Measurements from ENCODE around the gene COL23A1.
A peak's percentile ranks its signal among the peaks of the same experiment; 100 is the strongest.

The COL23A1 gene

DNA sequence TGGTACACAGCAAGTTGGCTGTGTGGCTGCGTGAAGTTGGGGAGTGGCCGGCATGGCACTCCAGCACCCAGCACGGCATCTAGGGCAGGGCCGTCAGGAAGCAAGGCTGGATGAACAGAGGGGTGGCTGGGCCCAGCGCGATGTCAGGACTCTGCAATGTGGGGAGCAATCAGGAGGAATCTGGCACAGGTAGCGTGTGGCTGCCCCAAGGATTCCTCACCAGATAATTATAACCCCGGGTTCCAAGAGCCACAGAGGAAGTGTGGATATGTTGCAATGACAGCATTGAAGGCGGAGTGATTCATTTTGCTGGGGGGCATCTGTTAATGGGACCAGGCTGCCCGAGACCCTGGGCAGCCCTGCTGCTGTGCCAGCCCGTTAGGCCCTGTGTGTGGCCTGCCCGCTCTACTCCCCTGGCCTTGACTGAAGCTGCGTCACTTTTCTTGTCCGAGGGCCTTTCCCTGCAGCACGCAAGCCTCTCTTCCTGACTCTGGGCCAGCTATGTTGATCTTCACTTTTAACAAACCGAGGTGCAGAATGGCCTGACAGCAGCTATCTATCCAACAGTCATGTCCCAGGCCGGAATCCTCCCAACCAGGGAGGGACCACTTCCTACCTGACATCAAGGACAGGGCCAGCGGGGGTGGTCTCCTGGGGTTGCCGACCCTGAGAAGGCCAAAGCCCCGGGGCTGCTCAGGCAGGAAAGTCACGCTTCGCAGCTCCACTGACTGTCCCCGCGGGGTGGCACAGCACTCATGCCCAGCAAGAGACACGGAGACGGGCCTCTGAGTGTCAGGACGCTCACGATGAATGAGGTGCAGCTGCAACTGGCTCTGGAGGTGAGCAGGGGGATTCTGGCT lies 239.6 kb downstream of the COL23A1 start:
- DNase-seq = no peak

DNA sequence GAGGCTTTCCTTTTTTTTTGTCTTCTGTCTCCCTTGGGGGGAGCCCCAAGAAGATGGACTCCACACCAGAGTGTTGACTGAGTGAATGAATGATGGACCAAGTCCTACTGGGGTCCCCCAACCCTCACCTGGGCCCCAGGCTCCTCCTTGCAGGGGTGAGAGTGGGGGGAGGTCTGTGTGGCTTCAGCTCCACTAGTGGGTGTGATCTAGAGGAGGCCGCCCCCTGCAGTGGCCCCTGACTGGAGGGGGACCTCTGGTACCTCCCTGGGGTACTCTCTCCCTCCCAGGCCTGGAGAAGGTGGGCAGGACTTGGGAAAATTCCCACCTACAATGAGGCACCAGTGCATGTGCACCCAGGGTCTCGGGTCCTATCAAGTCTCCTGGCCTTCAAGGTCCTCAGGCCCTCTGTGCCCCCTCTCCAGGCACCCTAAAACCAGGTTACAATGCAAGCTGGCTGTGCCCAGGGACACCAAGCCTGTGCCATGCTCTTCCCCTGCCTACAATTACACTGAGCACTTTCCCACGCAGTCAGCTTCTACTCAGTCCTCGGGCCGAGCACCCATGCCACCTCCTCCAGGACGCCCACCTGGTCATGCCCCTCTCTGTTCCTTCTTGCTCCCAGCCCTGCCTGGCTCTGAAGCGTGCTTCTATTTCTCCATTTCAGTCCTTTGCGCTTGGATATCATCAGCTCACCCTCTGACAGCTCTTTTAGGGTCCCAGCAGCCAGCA lies 240.4 kb downstream of the COL23A1 start:
- DNase-seq = no peak

DNA sequence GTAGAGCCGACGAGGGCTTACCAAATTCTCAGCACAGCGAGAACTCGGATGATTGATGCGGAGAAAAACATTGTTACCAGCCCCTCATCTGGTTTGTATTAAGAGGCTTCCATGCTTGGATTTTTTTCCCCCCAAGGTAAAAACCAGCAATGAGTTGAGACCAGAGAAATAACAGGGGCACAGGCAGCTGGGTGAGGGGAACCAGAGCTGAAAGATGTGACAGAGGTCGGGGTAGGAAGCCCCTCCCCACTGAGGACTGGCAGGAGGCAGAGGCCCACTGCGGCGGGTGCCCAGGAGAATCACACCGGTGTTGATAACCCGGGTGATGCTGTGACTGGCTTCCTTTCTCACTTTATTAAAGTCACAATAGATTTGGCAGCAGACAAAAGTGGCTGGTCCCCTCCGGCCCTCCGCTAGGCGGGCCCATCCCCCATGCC lies 241.1 kb downstream of the COL23A1 start:
- peak; percentile 67 for DNase-seq

- no peak for DNase-seq
Observed at GRCh38 chr5:178348356-178349074, 241.7 kb downstream of the COL23A1 start.

- DNase-seq = no peak
Observed at GRCh38 chr5:178347956-178348355, 242.2 kb downstream of the COL23A1 start.

DNA sequence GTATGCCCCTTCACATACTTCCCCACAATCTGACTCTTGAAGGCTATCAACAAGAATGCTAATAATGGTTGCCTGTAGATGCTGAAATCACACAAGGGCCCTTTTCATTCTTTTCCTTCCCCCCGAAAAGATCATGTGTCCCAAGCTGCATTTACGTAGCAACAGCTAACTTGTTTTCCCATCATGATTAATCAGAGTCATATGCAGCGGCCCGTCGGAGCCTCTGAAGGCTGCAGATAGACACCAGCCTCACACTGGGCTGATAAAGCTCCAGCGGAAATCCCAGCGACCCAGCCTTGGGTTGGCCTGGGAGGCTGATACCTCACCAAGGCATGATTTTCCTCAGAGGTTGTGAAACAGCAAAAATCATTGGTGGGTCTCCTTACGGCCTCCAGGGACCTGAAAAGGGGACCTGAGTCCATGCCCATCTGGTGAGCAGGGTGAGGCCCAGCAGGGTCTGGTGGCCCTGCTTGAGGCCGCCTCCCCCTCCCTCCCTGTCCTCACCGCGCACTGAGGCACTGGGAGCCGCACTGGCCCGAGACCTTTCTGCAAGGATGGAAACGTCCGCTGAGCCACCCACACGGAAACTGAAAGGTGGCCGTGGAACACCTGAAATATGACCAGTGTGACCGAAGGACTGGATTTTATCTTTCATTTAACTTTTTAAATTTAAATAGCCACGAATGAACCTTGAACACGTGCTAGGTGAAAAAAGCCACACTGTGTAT lies 243.4 kb downstream of the COL23A1 start:
- no peak for DNase-seq

DNA sequence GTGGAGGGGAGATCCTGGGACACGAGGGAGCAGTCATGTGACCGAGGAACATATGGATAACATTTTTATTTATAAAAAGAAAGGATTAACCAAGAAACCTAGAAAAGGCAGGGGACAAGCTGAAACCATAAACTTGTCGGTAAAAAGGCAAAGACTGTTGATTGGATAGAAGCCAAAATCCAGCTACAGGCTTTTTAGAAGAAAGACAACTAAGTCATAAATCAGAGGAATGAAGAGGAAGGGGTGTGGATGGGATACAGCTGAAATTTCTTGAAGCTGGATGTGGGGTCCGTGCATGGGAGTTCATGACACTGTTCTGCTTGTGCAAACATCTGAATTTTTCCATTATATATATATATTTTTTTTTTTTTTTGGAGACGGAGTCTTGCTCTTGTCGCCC lies 246.9 kb downstream of the COL23A1 start:
- DNase-seq = no peak

- no peak for DNase-seq
Observed at GRCh38 chr5:178341851-178342140, 248.4 kb downstream of the COL23A1 start.

GRCh38 chr5:178341091-178341850 lies 248.9 kb downstream of the COL23A1 start:
- DNase-seq = no peak

DNA sequence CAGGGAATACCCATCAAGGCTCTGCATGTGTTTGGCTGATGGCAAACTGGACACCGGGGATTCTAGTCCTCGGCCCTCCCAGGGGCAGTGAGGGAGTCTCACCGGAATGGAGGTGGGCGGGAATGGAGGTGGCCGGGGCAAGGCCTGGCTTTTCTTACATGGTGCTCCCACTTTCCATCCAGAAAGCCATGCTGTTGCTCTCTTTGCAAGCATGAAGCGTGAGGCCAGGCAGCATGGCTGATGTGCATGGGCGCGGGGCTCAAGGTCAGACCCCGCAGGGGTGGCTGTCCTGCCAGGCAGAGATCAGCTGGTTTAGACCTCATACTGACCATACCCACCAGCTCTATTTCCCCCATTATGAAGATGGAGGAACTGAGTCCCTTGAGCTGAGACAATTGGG lies 249.6 kb downstream of the COL23A1 start:
- DNase-seq = no peak

DNA sequence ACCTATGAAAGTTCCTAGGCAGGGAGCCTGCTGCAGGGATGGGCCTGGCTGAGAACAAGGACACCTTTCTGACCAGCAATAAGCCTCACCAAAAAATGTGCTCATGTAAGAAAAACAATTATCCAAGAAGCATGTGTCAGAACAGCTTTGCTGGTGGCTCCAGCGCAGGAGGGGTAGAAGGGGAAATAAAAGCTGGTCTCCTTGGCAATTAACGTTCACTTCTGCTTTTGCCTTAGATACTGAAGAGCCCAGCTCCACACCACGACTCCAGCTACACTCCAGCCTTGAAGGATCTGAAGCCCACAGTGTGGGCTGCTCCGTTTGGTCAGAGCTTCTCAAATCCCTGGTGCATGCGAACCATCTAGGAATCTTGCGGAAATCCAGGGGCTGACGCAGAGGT lies 250.0 kb downstream of the COL23A1 start:
- DNase-seq = no peak

GRCh38 chr5:178339272-178339671 lies 250.9 kb downstream of the COL23A1 start:
- DNase-seq = no peak

DNA sequence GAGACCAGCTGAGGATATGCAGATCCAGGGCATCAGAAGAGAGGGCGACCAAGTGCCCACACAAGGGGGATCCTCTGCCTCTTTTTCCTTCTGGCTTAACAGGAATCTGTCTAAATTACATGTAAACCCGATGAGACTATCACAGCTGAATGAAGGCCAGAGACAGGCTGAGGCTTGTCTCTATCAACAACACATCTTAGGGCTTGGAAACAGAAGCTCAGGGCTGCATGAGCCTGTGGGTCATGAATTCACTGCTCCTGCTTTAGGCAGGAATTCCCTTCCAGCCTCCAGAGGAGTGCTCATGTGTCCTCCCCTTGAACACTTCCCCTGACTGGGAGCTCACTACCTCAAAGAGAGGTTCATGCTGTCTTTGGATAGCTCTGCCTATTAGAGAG lies 251.4 kb downstream of the COL23A1 start:
- DNase-seq = no peak

DNA sequence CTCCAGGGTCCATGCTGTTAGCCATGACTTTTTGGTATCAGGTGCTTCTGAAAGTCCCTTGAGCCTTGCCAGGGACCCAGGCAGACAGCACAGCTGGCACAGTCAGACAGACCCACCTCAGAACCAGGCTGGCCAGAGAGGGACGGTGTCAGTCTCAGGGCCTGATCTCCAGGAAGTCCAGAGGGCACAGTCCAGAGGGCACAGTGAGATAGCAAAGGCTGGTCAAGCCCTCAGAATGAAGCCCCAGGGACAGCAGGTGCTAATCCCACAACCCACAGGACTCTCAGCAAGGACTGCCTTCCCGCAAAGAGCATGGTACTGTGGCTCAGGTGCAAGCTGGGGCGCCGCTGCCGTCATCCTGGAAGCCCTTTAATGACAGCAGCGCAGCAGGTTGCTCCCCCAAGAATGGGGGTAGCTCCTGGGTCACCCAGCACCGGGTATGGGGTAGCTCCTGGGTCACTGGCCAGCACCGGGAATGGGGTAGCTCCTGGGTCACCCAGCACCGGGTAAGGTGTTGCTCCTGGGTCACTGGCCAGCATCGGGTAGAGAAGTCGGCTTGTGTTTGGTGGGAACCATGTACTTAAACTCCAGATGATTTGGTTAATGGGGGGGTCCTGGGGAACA lies 252.0 kb downstream of the COL23A1 start:
- no peak for DNase-seq

DNA sequence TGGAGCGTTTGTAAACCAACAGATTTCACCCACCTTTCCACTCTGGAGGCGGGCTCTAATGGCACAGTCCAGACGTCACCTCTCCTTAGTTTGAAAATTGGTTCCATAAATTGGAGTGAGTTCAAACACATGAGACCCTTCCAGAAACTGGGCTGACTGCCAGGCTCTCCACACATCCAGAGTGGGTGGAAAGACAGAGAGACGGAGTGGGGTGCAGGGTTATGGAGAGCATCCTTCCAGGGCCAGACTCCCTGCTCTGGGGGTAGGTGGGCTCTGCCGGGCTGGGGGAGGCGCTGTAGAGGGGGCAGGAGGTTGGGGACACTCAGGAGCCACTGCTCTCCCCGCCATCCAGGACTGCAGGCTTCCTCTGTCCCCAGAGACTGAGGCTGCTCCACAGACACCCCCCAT lies 252.9 kb downstream of the COL23A1 start:
- DNase-seq = no peak

DNA sequence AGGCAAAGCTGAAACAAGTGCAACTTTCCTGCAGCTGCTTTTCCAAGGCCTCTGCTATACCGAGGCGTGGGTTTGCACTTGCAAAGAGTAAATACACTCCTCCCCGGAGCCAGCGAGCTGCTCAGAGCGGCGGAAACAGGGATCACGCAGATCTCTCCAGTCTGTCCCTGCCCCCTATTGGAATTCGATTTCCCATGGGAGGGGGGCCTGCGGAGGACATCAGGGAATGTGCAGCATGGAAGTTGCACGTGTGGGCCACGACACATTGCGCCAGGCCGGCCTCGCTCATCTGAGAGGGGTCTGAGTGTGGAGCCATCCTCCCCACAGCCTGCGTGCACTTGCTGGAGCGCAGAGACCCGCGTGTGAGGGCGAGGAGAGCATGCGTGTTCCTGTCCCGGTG lies 253.3 kb downstream of the COL23A1 start:
- no peak for DNase-seq

GRCh38 chr5:178335302-178336030 lies 254.7 kb downstream of the COL23A1 start:
- no peak for DNase-seq

DNA sequence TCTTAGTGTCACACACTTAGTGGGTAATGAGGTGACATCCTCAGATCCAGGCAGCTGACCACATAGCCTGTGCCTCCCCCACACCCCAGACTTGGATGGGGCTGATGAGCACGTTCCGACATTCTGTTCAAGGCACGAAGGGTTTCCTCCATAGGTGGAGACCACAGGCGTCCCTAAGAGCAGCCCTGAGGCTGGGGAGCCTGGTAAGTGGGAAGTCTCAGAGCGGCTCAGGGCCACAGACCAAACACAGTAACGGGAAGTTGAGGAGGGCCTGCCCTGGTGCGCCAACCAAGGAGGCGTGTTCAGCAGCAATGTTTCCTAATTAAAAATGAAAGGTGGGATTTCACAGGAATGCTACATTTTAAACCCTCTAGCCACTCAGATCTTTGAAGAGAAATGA lies 255.3 kb downstream of the COL23A1 start:
- no peak for DNase-seq

- DNase-seq = no peak
Observed at GRCh38 chr5:178333821-178334481, 256.2 kb downstream of the COL23A1 start.

GRCh38 chr5:178332210-178332641 lies 258.0 kb downstream of the COL23A1 start:
- no peak for DNase-seq

Data from fibroblast of upper back skin (primary cell).